ENCODE measurements around the gene NFIX. TPM values are rescaled to one million over a fixed set of nuclear protein-coding genes. Genes with fewer than 3 reads are reported as not detected.
A peak's percentile ranks its signal among the peaks of the same experiment; 100 is the strongest.

The NFIX gene
- total RNA-seq, 1 donor from 2014 or later = 6.7 TPM

DNA sequence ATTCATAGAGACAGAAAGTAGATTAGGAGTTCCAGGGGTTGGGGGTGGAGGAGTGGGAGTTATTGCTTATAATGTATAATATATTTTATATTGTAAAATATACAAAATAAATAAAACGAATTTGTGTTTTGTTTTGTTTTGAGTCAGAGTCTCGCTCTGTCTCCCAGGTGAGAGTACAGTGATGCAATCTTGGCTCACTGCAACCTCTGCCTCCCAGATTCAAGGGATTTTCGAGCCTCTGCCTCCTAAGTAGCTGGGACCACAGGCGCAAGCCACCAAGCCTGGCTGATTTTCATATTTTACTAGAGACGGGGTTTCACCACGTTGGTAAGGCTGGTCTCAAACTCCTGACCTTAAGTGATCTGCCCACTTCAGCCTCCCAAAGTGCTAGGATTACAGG is 35.8 kb upstream of the NFIX start:
- DNase-seq (ENCODE audit: low read depth) = no peak
- Histone ChIP-seq H3K27me3 (ENCODE audit: control insufficient read depth, insufficient read depth, low read length) (no peaks in the 10 kb centered on the region), H3K36me3 (ENCODE audit: control insufficient read depth, insufficient read depth, low read length) (peaks cover 1% of the 10 kb centered on the region), H3K4me3 (ENCODE audit: low read depth, low read length) (no peak overlapping the region)
- TF ChIP-seq, protein P1, sequence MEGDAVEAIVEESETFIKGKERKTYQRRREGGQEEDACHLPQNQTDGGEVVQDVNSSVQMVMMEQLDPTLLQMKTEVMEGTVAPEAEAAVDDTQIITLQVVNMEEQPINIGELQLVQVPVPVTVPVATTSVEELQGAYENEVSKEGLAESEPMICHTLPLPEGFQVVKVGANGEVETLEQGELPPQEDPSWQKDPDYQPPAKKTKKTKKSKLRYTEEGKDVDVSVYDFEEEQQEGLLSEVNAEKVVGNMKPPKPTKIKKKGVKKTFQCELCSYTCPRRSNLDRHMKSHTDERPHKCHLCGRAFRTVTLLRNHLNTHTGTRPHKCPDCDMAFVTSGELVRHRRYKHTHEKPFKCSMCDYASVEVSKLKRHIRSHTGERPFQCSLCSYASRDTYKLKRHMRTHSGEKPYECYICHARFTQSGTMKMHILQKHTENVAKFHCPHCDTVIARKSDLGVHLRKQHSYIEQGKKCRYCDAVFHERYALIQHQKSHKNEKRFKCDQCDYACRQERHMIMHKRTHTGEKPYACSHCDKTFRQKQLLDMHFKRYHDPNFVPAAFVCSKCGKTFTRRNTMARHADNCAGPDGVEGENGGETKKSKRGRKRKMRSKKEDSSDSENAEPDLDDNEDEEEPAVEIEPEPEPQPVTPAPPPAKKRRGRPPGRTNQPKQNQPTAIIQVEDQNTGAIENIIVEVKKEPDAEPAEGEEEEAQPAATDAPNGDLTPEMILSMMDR (IDR thresholded peaks at IDR 0.05; ENCODE audit: insufficient read depth, low read length, poor library complexity, severe bottlenecking) = no peak

GRCh38 chr19:12965017-12965811 is 30.1 kb upstream of the NFIX start:
- no peaks in the 10 kb centered on the region for H3K27me3 ChIP-seq (ENCODE audit: control insufficient read depth, insufficient read depth, low read length)
- peak overlapping the region; percentile 47 for H3K4me3 ChIP-seq (ENCODE audit: low read depth, low read length)
- no peaks in the 10 kb centered on the region for H3K36me3 ChIP-seq (ENCODE audit: control insufficient read depth, insufficient read depth, low read length)
- TF ChIP-seq, protein P1 (IDR thresholded peaks at IDR 0.05; ENCODE audit: insufficient read depth, low read length, poor library complexity, severe bottlenecking) = peak; percentile 85
- no peak for DNase-seq (ENCODE audit: low read depth)

DNA sequence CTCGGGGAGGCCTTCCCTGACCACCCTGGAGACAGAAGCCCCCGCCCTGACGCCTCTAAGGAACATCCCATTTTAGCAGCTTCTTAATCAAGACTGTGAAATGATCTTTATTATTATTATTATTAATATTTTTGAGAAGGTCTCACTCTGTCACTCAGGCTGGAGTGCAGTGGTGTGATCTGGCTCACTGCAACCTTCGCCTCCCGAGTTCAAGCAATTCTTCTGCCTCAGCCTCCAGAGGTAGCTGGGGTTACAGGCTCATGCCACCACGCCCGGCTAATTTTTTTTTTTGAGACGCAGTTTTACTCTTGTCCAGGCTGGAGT is 29.5 kb upstream of the NFIX start:
- Histone ChIP-seq H3K4me3 (ENCODE audit: low read depth, low read length) (no peak overlapping the region), H3K27me3 (ENCODE audit: control insufficient read depth, insufficient read depth, low read length) (no peaks in the 10 kb centered on the region), H3K36me3 (ENCODE audit: control insufficient read depth, insufficient read depth, low read length) (no peaks in the 10 kb centered on the region)
- no peak for DNase-seq (ENCODE audit: low read depth)
- TF ChIP-seq, protein P1 (IDR thresholded peaks at IDR 0.05; ENCODE audit: insufficient read depth, low read length, poor library complexity, severe bottlenecking) = no peak

DNA sequence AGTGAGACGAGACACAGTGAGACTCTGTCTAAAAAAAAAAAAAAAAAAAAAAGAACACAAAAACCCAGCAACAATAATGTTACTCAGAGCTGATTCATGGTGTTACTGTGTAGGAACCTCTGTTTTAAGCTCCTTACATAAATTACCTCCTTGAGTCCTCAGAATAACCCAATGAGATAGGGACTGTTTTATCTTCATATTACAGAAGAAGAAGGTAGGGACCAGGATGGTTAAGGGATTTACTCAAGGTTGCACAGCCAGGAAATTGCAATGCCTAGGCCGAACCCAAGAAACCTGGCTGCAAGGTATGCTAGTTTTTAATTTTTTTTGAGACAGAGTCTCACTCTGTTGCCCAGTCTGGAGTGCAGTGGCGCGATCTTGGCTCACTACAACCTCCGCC is 27.4 kb upstream of the NFIX start:
- no peak for DNase-seq (ENCODE audit: low read depth)
- TF ChIP-seq, protein P1 (IDR thresholded peaks at IDR 0.05; ENCODE audit: insufficient read depth, low read length, poor library complexity, severe bottlenecking) = no peak

GRCh38 chr19:12969292-12969988 is 25.8 kb upstream of the NFIX start, which contains the start of gene DAND5:
TSS of gene DAND5 (plus strand) at chr19:12969576. CDS start at chr19:12969661, 85 bp downstream.
- TF ChIP-seq, protein P1 (IDR thresholded peaks at IDR 0.05; ENCODE audit: insufficient read depth, low read length, poor library complexity, severe bottlenecking) = no peak
- H3K4me3 ChIP-seq (ENCODE audit: low read depth, low read length) = no peak within 1 kb of the TSS
- no peaks in the 10 kb centered on the region for H3K36me3 ChIP-seq (ENCODE audit: control insufficient read depth, insufficient read depth, low read length)
- DNase-seq (ENCODE audit: low read depth) = no peak
- H3K27me3 ChIP-seq (ENCODE audit: control insufficient read depth, insufficient read depth, low read length) = no peaks in the 10 kb centered on the region

More for the DNA sequence above, 27.4 kb upstream of the NFIX start:
- Histone ChIP-seq H3K4me3 (ENCODE audit: low read depth, low read length) (no peak overlapping the region), H3K36me3 (ENCODE audit: control insufficient read depth, insufficient read depth, low read length) (no peaks in the 10 kb centered on the region), H3K27me3 (ENCODE audit: control insufficient read depth, insufficient read depth, low read length) (no peaks in the 10 kb centered on the region)
